Fibroblast of gingiva (primary cell): ENCODE results near the gene ARSG.
A peak's percentile ranks its signal among the peaks of the same experiment; 100 is the strongest.
"Not testable (repeated sequence)": the region's sequence is repeated elsewhere in the genome, so short reads cannot be mapped to it uniquely, and the experiment has no call there.

Source experiments
- DNase-seq: peaks from one replicate; pipeline ENCODE4 v3.0.0-alpha.2; 2011; ENCODE audit warnings: low read depth

The ARSG gene

GRCh38 chr17:68329331-68329730, 38.0 kb downstream of the ARSG start:
- DNase-seq, result no peak

DNA sequence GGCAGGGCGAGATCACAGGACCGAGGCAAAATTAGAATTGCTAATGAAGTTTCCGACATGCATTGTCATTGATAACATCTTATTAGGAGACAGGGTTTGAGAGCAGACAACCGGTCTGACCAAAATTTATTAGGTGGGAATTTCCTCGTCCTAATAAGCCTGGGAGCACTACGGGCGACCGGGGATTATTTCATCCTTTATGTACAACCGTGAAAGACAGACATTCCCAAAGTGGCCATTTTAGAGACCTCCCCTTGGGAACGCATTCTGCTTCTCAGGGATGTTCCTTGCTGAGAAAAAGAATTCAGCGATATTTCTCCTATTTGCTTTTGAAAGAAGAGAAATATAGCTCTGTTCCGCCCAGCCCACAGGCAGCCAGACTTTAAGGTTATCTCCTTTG, 40.6 kb downstream of the ARSG start:
- DNase-seq, result not testable (repeated sequence)

- no peak for DNase-seq
Observed at GRCh38 chr17:68334393-68334792, 43.1 kb downstream of the ARSG start.

DNA sequence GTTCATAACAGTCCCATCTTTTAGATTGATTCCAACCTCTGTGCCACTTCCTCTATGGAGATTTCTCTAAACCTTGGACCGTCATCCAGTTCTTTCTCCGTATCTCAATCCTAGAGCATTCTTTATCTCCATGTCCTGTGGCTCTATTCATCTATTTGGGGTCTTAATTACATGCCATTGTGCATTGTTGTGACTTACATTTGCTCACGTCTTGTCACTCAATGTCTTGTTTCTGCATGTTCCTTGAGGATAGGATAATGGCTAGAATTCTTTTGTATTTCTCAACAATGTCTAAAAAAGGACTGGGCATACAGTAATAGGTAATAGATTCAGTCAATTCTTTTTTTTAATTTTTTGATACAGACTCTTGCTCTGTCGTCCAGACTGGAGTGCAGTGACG, 50.2 kb downstream of the ARSG start:
- DNase-seq, result no peak

DNA sequence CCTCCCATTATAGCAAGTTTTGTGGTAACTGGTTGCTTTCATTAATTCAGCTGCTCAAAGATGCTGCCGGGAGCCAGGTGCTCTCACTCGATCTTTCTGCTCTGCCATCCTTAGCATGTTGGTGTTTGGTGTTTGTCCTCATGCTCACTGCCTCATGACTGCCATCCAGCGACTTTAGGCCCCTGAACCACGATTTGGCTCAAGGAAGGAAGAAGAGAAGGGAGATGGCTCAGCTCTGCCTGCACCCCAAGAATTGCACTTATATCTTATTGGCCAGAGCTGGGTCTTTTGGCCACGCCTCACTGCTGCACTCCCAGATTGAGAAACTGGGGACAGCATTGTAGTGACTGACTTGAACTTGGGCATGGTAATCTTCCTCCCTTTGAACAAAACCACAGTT, 52.7 kb downstream of the ARSG start:
- no peak for DNase-seq

DNA sequence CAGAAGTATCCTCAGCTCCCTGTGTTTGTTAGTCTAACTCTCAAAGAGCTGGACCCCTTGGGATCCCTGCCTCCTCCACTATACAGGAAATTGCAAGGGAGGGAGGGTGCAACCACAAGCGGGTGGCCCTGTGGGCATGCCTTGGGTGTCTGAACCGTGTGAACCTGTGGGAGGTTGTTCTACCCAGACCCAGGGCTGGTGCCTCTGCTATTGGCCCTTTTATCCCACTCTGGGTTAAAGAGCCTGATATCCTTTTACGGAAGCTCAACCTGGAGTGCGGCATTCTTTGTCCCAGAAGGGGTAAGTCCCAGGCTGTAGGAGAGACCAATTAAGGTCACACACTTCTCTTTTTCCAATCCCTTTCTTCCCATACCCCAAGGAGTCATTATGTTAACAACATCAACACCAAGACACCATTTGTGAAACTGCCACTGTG, 53.4 kb downstream of the ARSG start:
- no peak for DNase-seq

- DNase-seq, result no peak
Observed at GRCh38 chr17:68346448-68346847, 55.2 kb downstream of the ARSG start.

- DNase-seq, result no peak
Observed at GRCh38 chr17:68347380-68347779, 56.1 kb downstream of the ARSG start.

GRCh38 chr17:68349157-68349556, 57.9 kb downstream of the ARSG start:
- no peak for DNase-seq

DNA sequence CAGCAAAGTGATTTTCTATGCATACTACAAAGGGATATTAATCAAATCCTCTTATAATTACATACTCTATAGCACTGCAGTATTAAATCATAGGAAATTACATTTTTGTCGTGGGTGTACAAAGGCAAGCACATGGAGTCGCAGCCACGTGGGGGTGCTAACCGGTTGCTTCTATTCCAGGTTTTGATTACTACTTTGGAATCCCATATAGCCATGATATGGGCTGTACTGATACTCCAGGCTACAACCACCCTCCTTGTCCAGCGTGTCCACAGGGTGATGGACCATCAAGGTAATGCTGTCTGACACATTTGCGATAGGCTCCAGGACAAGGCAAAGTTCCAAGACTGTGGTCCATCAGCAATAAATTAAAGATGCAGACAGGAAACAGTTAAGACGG, 60.1 kb downstream of the ARSG start:
- DNase-seq, result no peak

- DNase-seq, result no peak
Observed at GRCh38 chr17:68352041-68352440, 60.7 kb downstream of the ARSG start.

GRCh38 chr17:68352671-68353070, 61.4 kb downstream of the ARSG start:
- not testable (repeated sequence) for DNase-seq

DNA sequence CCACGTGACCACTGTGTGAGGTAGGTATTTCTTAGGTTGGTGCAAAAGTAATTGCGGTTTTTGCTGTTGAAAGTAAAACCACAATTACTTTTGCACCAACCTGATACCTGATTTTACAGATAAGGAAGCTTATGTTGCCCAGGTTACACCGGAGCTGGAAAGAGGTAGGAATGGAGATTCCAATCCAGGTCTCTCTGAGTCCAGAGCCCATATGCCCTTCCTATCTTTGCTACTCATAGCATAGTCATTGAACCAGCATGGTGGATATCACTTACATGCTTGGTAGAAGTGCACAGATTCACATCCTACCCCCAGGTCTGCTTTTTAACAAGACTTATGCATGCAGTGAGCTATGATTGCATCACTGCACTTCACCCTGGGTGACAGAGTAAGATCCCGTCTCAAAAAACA, 61.8 kb downstream of the ARSG start:
- no peak for DNase-seq

DNA sequence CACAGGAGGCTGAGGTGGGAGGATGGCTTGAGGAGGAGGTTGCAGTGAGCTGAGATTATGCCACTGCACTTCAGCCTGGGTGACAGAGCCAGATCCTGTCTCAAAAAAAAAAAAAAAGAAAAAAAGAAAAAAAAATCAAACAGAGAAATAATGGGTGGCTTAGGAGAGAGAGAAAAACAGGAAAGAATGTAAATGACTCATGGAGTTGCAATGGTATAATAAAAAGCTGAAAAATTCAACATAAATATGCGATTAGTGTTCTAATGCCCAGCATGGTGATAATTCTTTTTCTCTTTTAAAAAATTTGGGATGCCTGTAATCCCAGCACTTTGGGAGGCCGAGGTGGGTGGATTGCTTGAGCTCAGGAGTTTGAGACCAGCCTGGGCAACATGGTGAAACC, 63.0 kb downstream of the ARSG start:
- DNase-seq, result peak; percentile 52

DNA sequence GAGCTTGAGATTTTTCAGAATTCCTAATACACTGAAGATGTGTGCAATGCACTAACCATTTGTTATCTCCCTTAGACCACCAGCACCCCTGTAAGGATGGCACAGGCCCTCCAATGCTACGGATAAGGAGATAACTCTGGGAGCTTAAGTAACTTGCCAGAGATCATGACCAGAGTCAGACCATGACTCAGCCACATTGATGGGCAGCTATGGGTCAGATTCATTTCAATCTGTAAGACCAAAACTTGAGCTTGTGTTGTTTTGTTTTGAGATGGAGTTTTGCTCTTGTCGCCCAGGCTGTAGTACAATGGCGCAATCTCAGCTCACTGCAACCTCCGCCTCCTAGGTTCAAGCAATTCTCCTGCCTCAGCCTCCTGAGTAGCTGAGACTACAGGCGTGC, 63.8 kb downstream of the ARSG start:
- peak; percentile 61 for DNase-seq

GRCh38 chr17:68356520-68356919, 65.2 kb downstream of the ARSG start:
- DNase-seq, result no peak

DNA sequence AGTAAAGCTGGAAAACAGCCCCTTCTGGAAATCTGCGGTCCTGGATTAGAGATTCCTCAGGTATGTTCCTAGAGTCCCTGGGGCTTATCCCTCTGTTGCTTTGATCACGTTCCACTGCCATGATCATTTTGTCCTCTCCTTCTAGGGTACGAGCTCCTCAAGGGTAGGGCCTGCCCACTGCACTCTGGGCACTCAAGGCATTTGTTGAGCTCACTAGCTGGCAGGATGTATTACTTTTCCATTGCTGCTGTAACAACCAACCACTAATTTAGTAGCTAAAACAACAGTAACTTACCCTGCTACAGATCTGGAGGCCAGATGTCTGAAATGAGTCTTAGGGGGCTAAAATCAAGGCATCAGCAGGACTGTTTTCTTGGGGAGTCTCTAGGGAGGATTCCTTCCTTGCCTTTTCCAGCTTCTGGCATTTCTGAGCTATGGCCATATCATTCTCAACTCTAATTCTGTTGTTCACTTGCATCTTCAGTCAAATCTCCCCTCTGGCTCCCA, 65.7 kb downstream of the ARSG start:
- no peak for DNase-seq

- DNase-seq, result no peak
Observed at GRCh38 chr17:68357886-68358285, 66.6 kb downstream of the ARSG start.

DNA sequence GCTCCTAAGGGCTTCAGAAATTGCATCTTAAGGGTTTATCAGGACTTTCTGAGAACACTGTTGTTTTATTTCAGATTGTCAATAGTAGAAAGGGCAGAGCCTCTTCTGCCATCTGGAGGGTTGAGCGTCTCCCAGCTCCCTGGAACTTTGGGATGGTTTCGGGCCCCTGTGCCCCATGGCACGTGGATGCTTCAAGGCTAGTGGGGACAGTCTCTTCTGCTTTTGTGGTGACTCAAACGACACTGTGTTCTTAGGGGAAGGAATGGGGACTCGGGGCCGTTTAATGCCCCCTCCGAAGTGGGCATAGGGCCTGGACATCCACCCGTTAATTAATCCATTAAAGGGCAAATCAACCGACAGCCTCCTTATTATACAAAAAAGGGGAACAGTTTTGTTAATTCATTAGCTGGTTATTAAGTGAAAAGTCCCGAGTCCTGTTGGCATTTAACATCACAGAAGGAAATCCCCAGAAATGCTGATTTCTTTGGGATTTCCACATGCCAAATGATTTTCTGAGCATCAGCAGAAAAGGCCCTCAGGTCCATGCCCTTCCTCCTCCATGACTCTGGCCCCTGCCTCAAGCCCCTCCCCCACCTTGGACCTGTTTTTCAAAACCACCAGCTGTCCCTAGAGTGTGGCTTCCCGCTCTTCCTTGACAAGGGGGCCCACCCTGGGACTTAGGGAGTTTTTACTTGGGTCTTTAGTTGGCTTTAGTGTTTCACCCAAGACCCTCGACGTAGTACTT, 68.7 kb downstream of the ARSG start:
- no peak for DNase-seq

DNA sequence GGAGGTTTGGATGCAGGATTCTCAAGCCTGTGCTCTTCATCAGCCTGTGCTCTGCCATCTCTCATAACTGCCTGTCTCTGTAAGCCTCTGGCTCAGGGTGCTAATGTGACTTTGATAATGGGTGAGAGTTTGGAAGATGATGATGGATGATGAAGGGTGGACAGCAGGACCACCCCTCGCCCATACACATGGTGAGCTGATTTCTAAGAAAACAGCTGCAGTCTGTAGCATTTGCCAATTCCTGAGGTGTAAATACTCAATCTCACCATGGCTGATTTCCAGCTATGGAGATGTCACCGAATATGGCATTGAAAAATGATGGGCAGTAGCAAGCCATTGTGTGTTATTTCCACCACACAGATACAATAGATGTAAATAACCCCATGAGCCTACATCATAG, 74.2 kb downstream of the ARSG start:
- DNase-seq, result no peak

DNA sequence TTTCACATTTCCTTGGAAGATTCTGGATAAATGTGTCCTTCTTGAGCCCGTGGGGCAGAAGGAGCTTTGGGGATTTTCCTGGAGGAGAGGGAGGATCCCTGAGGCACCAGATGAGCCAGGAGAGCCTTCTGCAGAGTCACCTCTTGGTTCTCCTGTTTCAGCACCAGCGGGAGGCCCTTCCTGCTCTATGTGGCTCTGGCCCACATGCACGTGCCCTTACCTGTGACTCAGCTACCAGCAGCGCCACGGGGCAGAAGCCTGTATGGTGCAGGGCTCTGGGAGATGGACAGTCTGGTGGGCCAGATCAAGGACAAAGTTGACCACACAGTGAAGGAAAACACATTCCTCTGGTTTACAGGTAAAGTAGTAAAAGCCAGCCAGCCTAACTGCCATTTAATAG, 77.1 kb downstream of the ARSG start:
- DNase-seq, result no peak

DNA sequence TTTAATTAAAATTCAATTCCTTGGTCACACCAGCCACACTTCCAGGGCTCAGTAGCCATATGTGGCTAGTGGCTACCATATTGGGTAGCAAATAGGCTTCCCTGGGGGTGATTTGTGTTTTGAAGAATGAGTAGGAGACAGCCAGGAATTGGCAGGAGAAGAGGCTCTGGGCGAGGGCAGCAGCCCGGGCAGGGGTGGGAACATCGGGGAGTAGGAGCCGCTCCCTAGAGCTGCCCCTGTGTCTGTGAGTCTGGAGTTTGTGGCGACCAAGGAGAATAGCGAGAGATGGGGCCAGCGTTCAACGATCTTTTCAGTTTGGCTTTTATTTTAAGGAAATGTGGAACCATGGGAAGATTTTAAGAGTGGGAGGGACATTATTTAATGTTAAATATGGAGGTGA, 84.3 kb downstream of the ARSG start:
- no peak for DNase-seq

DNA sequence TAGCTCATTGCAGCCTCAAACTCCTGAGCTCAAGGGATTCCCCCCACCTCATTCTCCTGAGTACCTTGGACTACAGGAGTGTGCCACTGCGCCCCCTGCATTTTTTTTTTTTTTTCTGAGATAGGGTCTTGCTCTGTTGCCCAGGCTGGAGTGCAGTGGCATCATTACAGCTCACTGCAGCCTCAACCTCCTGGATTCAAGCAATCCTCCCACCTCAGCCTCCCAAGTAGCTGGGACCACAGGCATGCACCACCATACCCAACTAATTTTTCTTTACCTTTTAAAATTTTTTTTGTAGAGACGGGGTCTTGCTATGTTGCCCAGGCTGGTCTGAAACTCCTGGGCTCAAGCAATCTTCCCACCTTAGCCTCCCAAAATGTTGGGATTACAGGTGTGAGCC, 84.9 kb downstream of the ARSG start:
- not testable (repeated sequence) for DNase-seq

- DNase-seq, result no peak
Observed at GRCh38 chr17:68377771-68378267, 86.5 kb downstream of the ARSG start.
